Measurements from ENCODE around the gene SPIRE1. TPM values are rescaled to one million over a fixed set of nuclear protein-coding genes. Genes with fewer than 3 reads are reported as not detected.
"Not testable (repeated sequence)": the region's sequence is repeated elsewhere in the genome, so short reads cannot be mapped to it uniquely, and the experiment has no call there.

Gene SPIRE1
- total RNA-seq, 1 donor from 2014 or later = 42.4 TPM

DNA sequence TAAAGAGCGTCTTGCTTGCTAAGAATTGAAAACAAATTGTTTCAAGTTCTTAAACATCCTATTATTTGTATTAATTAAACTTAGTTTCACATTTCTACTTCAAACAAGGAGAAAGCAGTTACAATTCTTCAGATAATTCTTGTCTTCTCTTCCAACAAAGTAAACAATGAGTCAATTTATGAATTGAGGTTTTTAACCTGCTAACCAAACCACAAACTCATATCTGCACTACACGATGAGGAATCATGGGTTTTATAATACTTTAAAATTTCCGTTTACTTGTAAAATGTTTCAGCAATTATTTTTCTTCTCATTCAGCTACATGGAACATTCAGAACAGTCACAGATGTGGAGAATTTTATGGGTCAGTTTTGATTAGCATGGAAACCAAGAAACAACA, 114.2 kb downstream of the SPIRE1 start:
- no peaks in the 10 kb centered on the region for H3K27me3 ChIP-seq (ENCODE audit: low read depth)
- TF ChIP-seq, protein P1, sequence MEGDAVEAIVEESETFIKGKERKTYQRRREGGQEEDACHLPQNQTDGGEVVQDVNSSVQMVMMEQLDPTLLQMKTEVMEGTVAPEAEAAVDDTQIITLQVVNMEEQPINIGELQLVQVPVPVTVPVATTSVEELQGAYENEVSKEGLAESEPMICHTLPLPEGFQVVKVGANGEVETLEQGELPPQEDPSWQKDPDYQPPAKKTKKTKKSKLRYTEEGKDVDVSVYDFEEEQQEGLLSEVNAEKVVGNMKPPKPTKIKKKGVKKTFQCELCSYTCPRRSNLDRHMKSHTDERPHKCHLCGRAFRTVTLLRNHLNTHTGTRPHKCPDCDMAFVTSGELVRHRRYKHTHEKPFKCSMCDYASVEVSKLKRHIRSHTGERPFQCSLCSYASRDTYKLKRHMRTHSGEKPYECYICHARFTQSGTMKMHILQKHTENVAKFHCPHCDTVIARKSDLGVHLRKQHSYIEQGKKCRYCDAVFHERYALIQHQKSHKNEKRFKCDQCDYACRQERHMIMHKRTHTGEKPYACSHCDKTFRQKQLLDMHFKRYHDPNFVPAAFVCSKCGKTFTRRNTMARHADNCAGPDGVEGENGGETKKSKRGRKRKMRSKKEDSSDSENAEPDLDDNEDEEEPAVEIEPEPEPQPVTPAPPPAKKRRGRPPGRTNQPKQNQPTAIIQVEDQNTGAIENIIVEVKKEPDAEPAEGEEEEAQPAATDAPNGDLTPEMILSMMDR (IDR thresholded peaks at IDR 0.05; ENCODE audit: borderline replicate concordance) = no peak
- peaks cover 20% of the 10 kb centered on the region for H3K36me3 ChIP-seq
- H3K4me3 ChIP-seq = no peak overlapping the region
- no peak for DNase-seq
- H3K9me3 ChIP-seq (replicated peaks) = peaks cover 30% of the 10 kb centered on the region
- H3K27ac ChIP-seq (replicated peaks) = no peak overlapping the region
- H3K4me1 ChIP-seq = no peaks in the 10 kb centered on the region
- intact Hi-C loops (cut with micrococcal nuclease) = no loop called here

DNA sequence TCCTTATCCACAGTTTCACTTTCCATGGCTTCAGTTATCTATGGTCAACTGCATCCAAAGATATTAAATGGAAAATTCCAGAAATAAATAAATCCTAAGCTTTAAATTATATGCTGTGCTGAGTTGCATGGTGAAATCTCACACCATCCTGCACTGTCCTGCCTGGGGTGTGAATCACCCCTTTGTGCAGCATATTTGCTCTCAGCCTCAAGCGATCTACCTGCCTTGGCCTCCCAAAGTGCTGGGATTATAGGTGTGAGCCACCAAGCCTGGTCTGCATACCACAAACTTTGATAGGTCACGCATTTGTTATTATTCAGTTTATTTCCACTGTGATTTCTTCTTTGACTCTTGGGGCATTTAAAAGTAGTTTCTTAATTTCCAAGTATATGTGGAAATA, 117.2 kb downstream of the SPIRE1 start:
- H3K36me3 ChIP-seq = peaks cover 13% of the 10 kb centered on the region
- no peak overlapping the region for H3K4me3 ChIP-seq
- no peak for DNase-seq
- intact Hi-C loops (cut with micrococcal nuclease) = no loop called here
- no peak overlapping the region for H3K27ac ChIP-seq (replicated peaks)
- TF ChIP-seq, protein P1 (IDR thresholded peaks at IDR 0.05; ENCODE audit: borderline replicate concordance) = no peak
- H3K4me1 ChIP-seq = no peaks in the 10 kb centered on the region
- H3K9me3 ChIP-seq (replicated peaks) = peaks cover 30% of the 10 kb centered on the region
- H3K27me3 ChIP-seq (ENCODE audit: low read depth) = no peaks in the 10 kb centered on the region

DNA sequence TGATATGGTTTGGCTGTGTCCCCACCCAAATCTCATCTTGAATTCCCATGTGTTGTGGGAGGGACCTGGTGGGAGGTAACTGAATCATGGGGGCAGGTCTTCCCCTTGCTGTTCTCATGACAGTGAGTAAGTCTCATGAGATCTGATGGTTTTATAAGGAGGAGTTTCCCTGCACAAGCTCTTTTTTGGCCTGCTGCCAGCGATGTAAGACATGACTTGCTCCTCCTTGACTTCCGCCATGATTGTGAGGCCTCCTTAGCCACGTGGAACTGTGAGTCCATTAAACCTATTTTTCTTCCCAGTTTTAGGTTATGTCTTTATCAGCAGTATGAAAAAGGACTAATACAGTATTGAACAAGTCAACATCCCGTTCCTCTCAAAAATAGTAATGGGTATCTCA, 118.7 kb downstream of the SPIRE1 start:
- DNase-seq; H3K27me3 ChIP-seq (ENCODE audit: low read depth); intact Hi-C loops (cut with micrococcal nuclease); H3K4me1 ChIP-seq; H3K4me3 ChIP-seq; H3K27ac ChIP-seq (replicated peaks): not testable (repeated sequence)
- Histone ChIP-seq H3K9me3 (replicated peaks) (peaks cover 30% of the 10 kb centered on the region), H3K36me3 (peaks cover 13% of the 10 kb centered on the region)

DNA sequence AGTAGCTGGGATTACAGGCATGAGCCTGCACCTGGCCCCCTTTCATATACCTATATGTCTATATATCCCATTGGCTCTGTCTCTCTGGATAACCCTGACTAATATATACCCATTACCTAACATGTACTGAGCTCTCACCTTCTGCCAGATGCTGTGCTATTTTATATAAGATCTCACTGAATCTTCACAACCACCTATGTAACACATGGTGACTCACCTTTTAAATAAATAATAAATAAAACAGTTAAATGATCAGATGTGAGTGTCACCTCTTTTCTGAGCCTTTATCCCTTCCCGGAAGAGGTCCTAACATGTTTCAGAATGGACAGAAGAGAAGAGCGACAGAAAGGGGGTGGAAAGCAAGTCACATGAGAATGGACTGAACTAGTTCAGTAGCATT, 123.1 kb downstream of the SPIRE1 start:
- H3K27me3 ChIP-seq (ENCODE audit: low read depth) = no peaks in the 10 kb centered on the region
- H3K36me3 ChIP-seq = no peaks in the 10 kb centered on the region
- DNase-seq = no peak
- H3K4me3 ChIP-seq = no peak overlapping the region
- intact Hi-C loops (cut with micrococcal nuclease) = no loop called here
- H3K4me1 ChIP-seq = no peaks in the 10 kb centered on the region
- no peak overlapping the region for H3K27ac ChIP-seq (replicated peaks)
- H3K9me3 ChIP-seq (replicated peaks) = no peaks in the 10 kb centered on the region
- TF ChIP-seq, protein P1 (IDR thresholded peaks at IDR 0.05; ENCODE audit: borderline replicate concordance) = no peak

DNA sequence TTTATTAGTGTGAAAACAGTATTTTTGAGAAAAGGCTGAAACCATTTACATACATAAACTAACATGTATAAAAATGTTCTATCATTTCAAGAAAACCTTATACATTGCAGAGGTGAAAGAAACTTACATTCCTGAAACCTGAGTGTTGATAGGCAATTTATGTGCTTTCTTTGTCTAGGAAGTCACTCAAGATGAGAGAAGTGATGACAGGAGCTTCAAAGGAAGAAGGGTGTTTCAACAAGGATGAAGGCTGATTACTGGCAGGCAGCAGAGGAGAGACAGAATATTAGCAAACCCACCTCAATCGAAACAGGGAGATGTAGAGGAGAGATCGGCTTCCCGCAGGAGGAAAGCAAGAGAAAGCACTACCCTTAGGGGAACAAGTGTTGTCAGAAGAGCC, 125.2 kb downstream of the SPIRE1 start:
- Histone ChIP-seq H3K9me3 (replicated peaks) (no peaks in the 10 kb centered on the region), H3K27me3 (ENCODE audit: low read depth) (no peaks in the 10 kb centered on the region), H3K4me1 (no peaks in the 10 kb centered on the region), H3K4me3 (no peak overlapping the region), H3K27ac (replicated peaks) (no peak overlapping the region), H3K36me3 (no peaks in the 10 kb centered on the region)
- DNase-seq = no peak
- intact Hi-C loops (cut with micrococcal nuclease) = no loop called here
- TF ChIP-seq, protein P1 (IDR thresholded peaks at IDR 0.05; ENCODE audit: borderline replicate concordance) = no peak

DNA sequence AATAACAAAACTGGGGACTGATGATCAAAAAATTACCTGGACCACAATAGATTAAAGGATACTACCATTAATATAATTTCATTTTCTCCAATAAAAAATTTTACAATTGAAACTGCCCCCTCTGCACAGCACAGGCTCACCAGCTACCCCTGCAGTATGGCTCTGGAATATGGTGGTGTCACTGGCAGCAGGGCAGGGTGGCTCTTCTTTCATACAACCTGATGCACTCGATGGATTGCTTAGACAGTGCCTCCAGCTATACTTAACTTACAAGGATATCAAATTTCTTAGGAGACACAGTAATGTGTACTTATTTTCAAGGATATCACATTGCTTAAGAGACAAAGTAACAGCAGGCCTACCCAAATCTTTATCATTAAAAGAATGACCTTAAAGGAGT, 126.2 kb downstream of the SPIRE1 start:
- TF ChIP-seq, protein P1 (IDR thresholded peaks at IDR 0.05; ENCODE audit: borderline replicate concordance) = no peak
- H3K4me1 ChIP-seq = no peaks in the 10 kb centered on the region
- H3K27ac ChIP-seq (replicated peaks) = no peak overlapping the region
- no peak for DNase-seq
- H3K4me3 ChIP-seq = no peak overlapping the region
- H3K36me3 ChIP-seq = no peaks in the 10 kb centered on the region
- intact Hi-C loops (cut with micrococcal nuclease) = no loop called here
- no peaks in the 10 kb centered on the region for H3K9me3 ChIP-seq (replicated peaks)
- H3K27me3 ChIP-seq (ENCODE audit: low read depth) = no peaks in the 10 kb centered on the region
